Spinal cord (tissue), 10 donors: ENCODE results near the gene LRMDA. TPM values are rescaled to one million over a fixed set of nuclear protein-coding genes. Genes with fewer than 3 reads are reported as not detected.

Experiments used
- DNase-seq, 6 donors: peaks; one replicate each; pipeline versions ENCODE4 v3.0.0 to v3.0.0-alpha.2; 2013 to 2015; ENCODE audit warnings: low spot score in 6 of 6, low read depth in 4 of 6
- H3K27ac ChIP-seq: one replicate; pipeline ENCODE4 v1.5.1; 2013; ENCODE audit warnings: low read depth, low read length, control low read depth
- H3K27me3 ChIP-seq: one replicate; pipeline ENCODE4 v1.6.1; 2013; ENCODE audit warnings: low read length; ENCODE audit not compliant: control insufficient read depth, insufficient read depth
- H3K36me3 ChIP-seq: one replicate; pipeline ENCODE4 v1.6.1; 2013; ENCODE audit warnings: low read length; ENCODE audit not compliant: control insufficient read depth, insufficient read depth
- H3K4me1 ChIP-seq: one replicate; pipeline ENCODE4 v1.6.1; 2013; ENCODE audit warnings: low read length; ENCODE audit not compliant: control insufficient read depth, insufficient read depth
- H3K4me3 ChIP-seq: one replicate; pipeline ENCODE4 v1.5.1; 2013; ENCODE audit warnings: low read depth, low read length, control low read depth
- H3K9me3 ChIP-seq: one replicate; pipeline ENCODE4 v1.6.1; 2013; ENCODE audit warnings: low read length; ENCODE audit not compliant: control insufficient read depth, insufficient read depth
- WGBS: methylation state at CpG from one replicate; pipeline ENCODE4 v1.1.5; 2013; ENCODE audit warnings: missing lambda C conversion rate; ENCODE audit not compliant: insufficient coverage; 5-methylcytosine and 5-hydroxymethylcytosine counted together
- polyA plus RNA-seq, 2 donors: library from polyadenylated mRNA; unstranded; fragments of 120-200 nt; gene quantifications; one replicate each; pipeline ENCODE4 v1.2.1, GENCODE V29; 2013; ENCODE audit not compliant: insufficient read length in 2 of 2
- total RNA-seq, 2 donors: library from RNA; depleted of rRNA in 1 of 2; stranded (reverse); fragments of 120-200 nt in 1 of 2; fragments of >200 nt in 1 of 2; gene quantifications; one replicate each; pipeline versions ENCODE4 v1.2.3 to v1.2.4, GENCODE V29; 2013 to 2014
- donor health status: healthy.

Gene LRMDA
- total and polyA plus RNA-seq, 4 donors = 5.6 to 9.9 (median 7.2) TPM

DNA sequence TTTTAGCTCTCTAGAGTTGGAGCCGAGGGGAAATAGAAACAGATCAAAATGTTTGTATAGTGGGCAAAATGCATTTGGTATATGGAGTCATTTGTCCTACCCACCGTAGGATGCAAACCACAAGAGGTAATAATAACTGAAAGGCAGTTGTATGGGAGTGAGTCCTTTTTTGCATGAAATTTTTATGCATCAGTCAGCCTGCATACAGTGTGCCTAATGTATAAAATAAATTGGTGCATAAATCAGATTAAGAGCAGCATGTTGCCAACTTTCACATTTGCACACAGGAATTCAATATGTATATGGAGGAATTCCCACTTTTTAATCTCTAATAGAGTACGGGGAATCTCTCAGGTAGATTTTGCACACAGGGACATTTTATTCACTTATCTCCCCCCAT, 262.8 kb downstream of the LRMDA start:
- Histone ChIP-seq H3K4me1 (no peaks in the 10 kb centered on the region), H3K4me3 (no peak overlapping the region), H3K36me3 (no peaks in the 10 kb centered on the region), H3K27me3 (no peaks in the 10 kb centered on the region), H3K9me3 (no peaks in the 10 kb centered on the region), H3K27ac (no peak overlapping the region)
- peak in 1 of 6 donors; percentile 72 for DNase-seq
- WGBS = no CpG with 5 or more reads among the region's 3 CpGs

DNA sequence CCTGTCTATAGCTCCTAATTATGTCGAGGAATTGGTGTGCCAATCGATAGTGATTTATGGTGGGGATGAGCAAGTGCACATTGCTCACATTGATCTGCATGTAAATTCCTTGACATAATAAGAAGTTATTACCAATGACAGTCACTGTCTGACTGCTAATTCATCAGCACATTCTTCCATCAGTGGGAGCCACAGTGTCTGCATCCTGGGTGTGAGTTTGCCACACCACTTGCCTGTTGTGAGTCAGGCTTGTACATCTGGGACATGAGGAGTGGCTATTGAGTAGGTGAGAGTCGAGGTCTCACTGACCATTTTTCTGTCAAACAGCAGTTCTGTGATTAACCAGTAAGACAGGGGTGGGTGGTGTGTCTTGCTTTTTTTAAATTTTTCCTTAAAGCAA, 263.4 kb downstream of the LRMDA start:
- WGBS = no CpG with 5 or more reads among the region's 3 CpGs
- no peak for DNase-seq
- H3K27ac ChIP-seq = no peak overlapping the region
- no peaks in the 10 kb centered on the region for H3K27me3 ChIP-seq
- no peaks in the 10 kb centered on the region for H3K36me3 ChIP-seq
- no peak overlapping the region for H3K4me3 ChIP-seq
- H3K4me1 ChIP-seq = no peaks in the 10 kb centered on the region
- no peaks in the 10 kb centered on the region for H3K9me3 ChIP-seq

- Histone ChIP-seq H3K36me3 (no peaks in the 10 kb centered on the region), H3K4me3 (no peak overlapping the region), H3K27me3 (no peaks in the 10 kb centered on the region), H3K4me1 (no peaks in the 10 kb centered on the region), H3K9me3 (no peaks in the 10 kb centered on the region), H3K27ac (no peak overlapping the region)
- WGBS = 90% methylated on average over 2 of the region's 2 CpGs
- no peak for DNase-seq
Observed at GRCh38 chr10:75695994-75696393, 264.6 kb downstream of the LRMDA start.

GRCh38 chr10:75696536-75696935, 265.1 kb downstream of the LRMDA start:
- Histone ChIP-seq H3K27ac (no peak overlapping the region), H3K4me3 (no peak overlapping the region), H3K36me3 (no peaks in the 10 kb centered on the region), H3K9me3 (no peaks in the 10 kb centered on the region), H3K27me3 (no peaks in the 10 kb centered on the region), H3K4me1 (no peaks in the 10 kb centered on the region)
- DNase-seq = no peak
- 100% methylated on average over 2 of the region's 4 CpGs for WGBS

- no peaks in the 10 kb centered on the region for H3K36me3 ChIP-seq
- no peak overlapping the region for H3K27ac ChIP-seq
- peaks cover 2% of the 10 kb centered on the region for H3K27me3 ChIP-seq
- peak in 1 of 6 donors; percentile 74 for DNase-seq
- no peaks in the 10 kb centered on the region for H3K9me3 ChIP-seq
- H3K4me1 ChIP-seq = no peaks in the 10 kb centered on the region
- 40% methylated on average over 5 of the region's 9 CpGs for WGBS
- H3K4me3 ChIP-seq = no peak overlapping the region
Observed at GRCh38 chr10:75703191-75703854, 271.9 kb downstream of the LRMDA start.

DNA sequence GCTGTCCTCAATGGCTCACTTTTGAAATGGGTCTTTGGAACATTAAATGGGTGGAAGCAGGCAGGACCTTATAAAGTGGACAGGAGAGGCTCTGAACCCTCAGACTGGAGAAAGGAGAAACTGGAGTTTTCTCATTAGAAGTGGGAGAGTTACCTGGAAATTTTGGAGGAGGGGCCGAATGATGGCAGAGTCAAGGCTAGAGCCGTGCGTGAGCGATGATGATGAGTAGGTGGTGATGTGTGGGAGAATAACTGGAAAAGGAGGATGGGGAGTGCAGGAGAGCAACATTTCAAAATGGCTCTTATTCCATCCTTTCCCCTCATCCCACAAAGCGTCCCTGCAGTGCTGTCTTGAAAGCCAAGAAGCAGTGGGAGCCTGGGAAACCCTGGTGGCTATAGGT, 274.0 kb downstream of the LRMDA start:
- Histone ChIP-seq H3K27ac (no peak overlapping the region), H3K36me3 (no peaks in the 10 kb centered on the region), H3K4me3 (no peak overlapping the region), H3K27me3 (peaks cover 2% of the 10 kb centered on the region), H3K9me3 (no peaks in the 10 kb centered on the region), H3K4me1 (no peaks in the 10 kb centered on the region)
- WGBS = 100% methylated on average over 1 of the region's 5 CpGs
- DNase-seq = no peak

DNA sequence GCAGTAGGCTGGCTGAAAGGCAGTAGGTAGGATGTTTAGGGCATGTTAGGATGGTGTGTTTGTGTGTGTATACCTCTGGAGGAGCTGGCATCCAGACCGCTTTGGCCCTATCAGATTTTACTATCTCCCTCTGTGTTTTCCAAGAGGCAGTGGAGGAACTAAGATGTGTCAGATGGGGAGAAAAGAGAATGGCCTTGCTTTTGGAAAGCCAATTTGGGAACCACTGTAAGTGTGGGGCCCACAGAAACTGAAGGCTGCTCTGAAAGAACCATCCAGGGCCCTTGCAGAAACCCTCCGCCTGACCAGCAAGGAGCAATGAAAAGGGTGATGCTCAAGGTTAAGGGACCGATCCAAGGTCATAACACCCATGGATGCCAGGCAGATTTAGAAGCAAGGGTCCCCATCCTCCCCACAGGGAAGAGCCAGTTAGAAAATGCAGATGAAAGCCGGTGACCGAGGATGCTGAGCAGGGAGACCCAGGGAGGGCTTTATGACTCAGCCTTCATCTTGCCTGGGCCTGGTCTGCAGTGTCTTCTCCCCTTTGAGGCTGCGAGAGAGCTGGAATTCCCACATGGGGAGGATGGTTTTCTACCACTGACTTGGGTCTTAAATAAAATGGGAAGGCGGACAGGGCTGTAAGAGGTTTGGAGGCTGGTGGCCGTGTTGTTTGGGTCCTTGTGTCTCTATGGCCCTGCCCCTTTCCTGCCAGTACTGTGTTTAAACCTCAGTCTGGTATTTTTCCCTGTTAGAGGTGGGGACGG, 275.8 kb downstream of the LRMDA start:
- no peak overlapping the region for H3K27ac ChIP-seq
- H3K27me3 ChIP-seq = peaks cover 2% of the 10 kb centered on the region
- H3K9me3 ChIP-seq = no peaks in the 10 kb centered on the region
- H3K4me3 ChIP-seq = no peak overlapping the region
- H3K36me3 ChIP-seq = no peaks in the 10 kb centered on the region
- DNase-seq = no peak
- 85% methylated on average over 7 of the region's 9 CpGs for WGBS
- H3K4me1 ChIP-seq = peaks cover 3% of the 10 kb centered on the region

- H3K36me3 ChIP-seq = no peaks in the 10 kb centered on the region
- peaks cover 6% of the 10 kb centered on the region for H3K4me1 ChIP-seq
- H3K9me3 ChIP-seq = no peaks in the 10 kb centered on the region
- H3K27me3 ChIP-seq = peaks cover 2% of the 10 kb centered on the region
- H3K27ac ChIP-seq = no peak overlapping the region
- peak in 2 of 6 donors; percentile 49 to 83 for DNase-seq
- WGBS = no CpG with 5 or more reads among the region's 9 CpGs
- H3K4me3 ChIP-seq = no peak overlapping the region
Observed at GRCh38 chr10:75708060-75708459, 276.6 kb downstream of the LRMDA start.

DNA sequence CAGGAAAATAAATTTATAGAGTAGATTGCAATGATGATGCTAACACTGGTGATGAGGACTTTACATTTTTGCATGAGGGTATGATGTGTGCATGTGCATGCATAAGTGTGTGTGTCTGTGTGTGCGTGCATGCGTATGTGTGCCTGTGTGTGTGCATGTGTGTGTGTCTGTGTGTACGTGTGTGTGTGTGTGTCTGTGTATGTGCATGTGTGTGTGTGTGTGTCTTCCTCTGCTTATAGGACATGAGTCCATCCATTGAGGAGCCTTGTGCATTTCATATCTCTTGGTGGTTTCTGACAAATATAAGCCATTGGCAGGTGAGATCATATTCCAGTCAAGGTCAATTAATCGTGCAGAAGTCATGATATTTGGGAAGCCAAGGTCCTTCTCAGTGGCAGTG, 277.8 kb downstream of the LRMDA start:
- WGBS = 83% methylated on average over 4 of the region's 4 CpGs
- Histone ChIP-seq H3K27me3 (peaks cover 4% of the 10 kb centered on the region), H3K9me3 (no peaks in the 10 kb centered on the region), H3K36me3 (no peaks in the 10 kb centered on the region), H3K27ac (no peak overlapping the region), H3K4me3 (no peak overlapping the region), H3K4me1 (peaks cover 6% of the 10 kb centered on the region)
- DNase-seq = no peak

GRCh38 chr10:75709811-75710210, 278.4 kb downstream of the LRMDA start:
- peaks cover 4% of the 10 kb centered on the region for H3K27me3 ChIP-seq
- peaks cover 6% of the 10 kb centered on the region for H3K4me1 ChIP-seq
- no peaks in the 10 kb centered on the region for H3K36me3 ChIP-seq
- no peaks in the 10 kb centered on the region for H3K9me3 ChIP-seq
- peak in 1 of 6 donors; percentile 28 for DNase-seq
- H3K27ac ChIP-seq = no peak overlapping the region
- 86% methylated on average over 1 of the region's 3 CpGs for WGBS
- H3K4me3 ChIP-seq = no peak overlapping the region
